Fibroblast of pulmonary artery (primary cell): ENCODE data around the gene WASL.

Experiments used
- DNase-seq: peaks from one replicate; pipeline ENCODE4 v3.0.0-alpha.2; 2010; ENCODE audit warnings: low read depth
- H3K4me3 ChIP-seq: replicated peaks from 2 replicates; pipeline ENCODE4 v1.5.1; 2011; ENCODE audit warnings: low read depth, mild to moderate bottlenecking, control low read depth, low read length, moderate library complexity
- TF ChIP-seq, protein P1 (sequence below): IDR thresholded peaks from 2 replicates; pipeline ENCODE4 v1.5.1; 2011; ENCODE audit warnings: mild to moderate bottlenecking, control low read depth, low read length, inconsistent platforms; ENCODE audit errors: missing control alignments

WASL gene

DNA sequence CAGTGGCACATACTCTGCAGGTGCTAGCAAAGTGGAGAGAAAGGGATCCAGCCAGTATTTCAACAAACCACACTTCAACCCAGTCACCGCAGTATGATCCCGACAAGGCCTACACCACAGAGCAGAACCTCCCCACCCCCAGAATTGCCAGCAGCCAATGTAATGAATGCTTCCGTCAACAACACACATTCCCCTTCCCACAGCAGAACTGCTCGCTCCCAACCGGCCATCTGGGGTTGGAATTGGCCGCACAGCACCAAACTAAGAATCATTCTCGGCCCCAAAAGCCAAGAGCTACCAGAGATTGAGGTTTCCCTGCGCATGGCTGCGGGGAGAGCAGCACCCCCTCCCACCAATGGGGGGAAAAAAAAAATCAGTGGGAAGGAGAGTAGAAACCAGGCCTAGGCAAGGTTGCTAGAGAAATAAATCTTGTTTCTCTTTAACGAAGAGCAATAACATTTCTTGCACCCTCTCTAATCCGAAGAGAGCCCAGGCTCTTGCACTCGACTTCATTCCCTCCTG is 1.1 kb downstream of the WASL start:
- DNase-seq: peak; percentile 82
- H3K4me3 ChIP-seq: peak overlapping the region; percentile 89
- TF ChIP-seq, protein P1, sequence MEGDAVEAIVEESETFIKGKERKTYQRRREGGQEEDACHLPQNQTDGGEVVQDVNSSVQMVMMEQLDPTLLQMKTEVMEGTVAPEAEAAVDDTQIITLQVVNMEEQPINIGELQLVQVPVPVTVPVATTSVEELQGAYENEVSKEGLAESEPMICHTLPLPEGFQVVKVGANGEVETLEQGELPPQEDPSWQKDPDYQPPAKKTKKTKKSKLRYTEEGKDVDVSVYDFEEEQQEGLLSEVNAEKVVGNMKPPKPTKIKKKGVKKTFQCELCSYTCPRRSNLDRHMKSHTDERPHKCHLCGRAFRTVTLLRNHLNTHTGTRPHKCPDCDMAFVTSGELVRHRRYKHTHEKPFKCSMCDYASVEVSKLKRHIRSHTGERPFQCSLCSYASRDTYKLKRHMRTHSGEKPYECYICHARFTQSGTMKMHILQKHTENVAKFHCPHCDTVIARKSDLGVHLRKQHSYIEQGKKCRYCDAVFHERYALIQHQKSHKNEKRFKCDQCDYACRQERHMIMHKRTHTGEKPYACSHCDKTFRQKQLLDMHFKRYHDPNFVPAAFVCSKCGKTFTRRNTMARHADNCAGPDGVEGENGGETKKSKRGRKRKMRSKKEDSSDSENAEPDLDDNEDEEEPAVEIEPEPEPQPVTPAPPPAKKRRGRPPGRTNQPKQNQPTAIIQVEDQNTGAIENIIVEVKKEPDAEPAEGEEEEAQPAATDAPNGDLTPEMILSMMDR: no peak

DNA sequence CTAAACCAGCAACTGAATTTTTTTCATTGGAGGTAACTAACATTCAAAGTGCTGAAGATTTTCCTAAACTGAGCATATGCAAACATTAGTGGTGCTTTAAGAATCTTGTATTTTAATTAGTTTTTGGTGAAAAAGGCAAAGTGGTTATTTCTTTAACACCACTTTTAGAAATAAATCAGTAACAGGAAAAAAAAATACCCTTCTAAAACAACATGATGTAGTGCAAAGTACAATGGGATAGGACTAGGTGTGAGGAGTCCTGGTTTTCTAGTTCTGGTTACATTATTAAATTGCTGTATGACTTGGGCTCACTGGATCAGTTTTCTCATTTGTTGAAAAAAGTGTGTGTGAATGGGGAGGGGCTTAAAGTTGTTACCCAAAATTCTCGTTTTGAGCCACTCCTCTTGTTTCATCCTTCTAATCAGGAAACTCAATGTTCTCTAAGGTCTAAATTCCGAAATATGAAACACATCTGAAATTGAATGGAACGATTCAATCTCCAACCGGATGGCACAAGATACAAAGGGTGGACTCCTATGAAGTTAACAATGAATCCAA is 1.8 kb downstream of the WASL start:
- no peak for DNase-seq
- peak overlapping the region; percentile 89 for H3K4me3 ChIP-seq
- TF ChIP-seq, protein P1: no peak

DNA sequence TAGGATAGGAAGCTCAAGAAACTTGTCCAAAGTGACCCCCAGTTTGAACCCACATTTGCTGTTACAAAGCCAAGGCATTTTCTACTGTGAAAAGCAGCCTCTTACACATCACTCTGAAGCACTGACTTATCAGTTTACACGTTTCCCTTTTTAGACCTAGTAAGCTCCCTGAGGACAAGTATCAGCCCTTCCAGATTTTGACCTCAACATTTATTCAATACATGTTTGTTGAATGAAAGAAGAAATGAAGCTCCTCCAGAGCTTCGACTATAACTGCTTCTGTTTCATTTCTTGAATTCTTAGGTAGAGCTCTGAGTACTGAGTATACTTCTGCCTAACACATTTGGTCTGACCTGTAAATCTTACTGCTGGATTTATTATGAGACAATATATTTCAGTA is 2.7 kb downstream of the WASL start:
- no peak for DNase-seq
- TF ChIP-seq, protein P1: no peak
- peak overlapping the region; percentile 89 for H3K4me3 ChIP-seq

DNA sequence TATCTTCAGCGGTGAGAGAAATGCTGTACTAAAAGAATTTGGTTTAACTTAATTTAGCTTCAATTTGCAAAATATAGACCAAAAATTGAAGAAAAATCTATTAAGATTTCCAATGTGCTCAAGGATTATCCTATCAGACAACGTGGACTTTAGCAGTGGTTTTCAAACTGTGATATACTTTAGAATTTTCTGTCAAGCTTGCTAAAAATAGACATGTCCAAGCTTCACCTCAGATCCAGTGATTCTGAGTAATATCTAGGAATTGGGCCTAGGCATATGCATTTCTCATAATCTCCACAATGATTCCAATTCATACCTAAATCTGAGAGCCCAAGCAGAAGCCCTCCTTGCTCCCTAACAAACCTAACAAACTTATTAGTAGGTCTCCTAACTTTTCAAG is 3.4 kb downstream of the WASL start:
- no peak for DNase-seq
- TF ChIP-seq, protein P1: no peak
- peak overlapping the region; percentile 89 for H3K4me3 ChIP-seq

DNA sequence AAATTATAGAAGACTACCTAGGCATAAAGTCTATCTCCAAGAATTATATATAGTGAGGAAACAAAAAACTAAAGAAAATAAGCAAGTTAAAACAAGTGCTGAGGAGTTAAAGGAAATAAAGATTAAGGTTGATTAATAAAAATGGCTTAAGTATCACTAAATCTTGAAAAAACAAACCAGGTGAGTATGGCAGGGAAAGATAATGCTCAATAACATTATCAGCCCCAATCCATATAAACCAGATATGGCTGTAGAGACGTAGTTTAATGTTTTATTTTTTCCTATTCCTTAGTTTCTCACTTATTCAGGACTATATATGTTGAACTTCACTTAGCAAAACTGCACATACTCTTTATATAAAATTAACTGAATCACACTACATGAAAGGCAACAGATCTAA is 4.4 kb downstream of the WASL start:
- TF ChIP-seq, protein P1: no peak
- no peak for DNase-seq
- H3K4me3 ChIP-seq: no peak overlapping the region

DNA sequence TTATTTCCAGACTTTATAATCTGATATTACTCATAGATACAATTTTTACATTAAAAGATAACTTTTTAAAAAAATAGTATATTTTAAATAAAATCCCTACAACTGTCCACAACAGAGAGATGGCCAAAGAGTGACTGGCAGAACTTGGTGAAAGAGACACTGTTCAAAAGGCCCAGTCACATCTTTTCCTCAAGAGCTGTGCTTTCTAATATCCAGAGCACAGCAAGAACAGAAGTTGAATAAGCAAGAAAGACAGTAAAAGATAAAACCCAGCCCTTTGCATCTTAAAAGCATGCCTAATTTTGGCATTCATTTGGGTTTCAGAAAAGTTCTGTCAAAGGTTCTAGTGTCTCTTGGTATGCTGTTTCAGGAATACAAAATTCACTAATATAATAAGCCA is 6.9 kb downstream of the WASL start:
- DNase-seq: no peak
- TF ChIP-seq, protein P1: no peak
- no peak overlapping the region for H3K4me3 ChIP-seq

DNA sequence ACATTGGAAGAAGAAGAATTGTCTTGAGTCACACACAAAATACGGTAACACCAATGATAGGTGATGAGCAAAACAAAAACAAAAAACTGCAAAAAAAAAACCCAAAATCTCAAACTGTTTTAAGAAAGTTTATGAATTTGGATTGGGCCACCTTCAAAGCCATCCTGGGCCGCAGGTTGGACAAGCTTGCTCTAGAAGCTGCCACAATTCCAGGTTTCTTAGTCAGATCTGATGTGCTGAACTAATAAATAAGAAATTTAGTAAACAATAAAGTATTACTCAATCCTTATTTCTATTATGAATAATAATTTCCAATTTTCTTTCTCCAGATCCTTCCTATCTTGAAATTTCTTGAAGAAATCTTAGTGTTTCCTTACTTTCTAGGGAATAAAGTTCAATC is 10.0 kb downstream of the WASL start:
- no peak overlapping the region for H3K4me3 ChIP-seq
- DNase-seq: no peak
- TF ChIP-seq, protein P1: no peak
